SU-DHL-6 (cell line): ENCODE data around the gene C2CD4C.

Source experiments
- H2AFZ ChIP-seq: fragments of 200-600 bp; sonication (generic); 2 replicates; pipeline ENCODE4 v1.6.1; 2014; ENCODE audit warnings: low read depth, mild to moderate bottlenecking, moderate library complexity, mixed read lengths, antibody characterized with exemption, low read length; ENCODE audit not compliant: severe bottlenecking
- H3F3A ChIP-seq: fragments of 200-600 bp; shearing (Covaris generic); 2 replicates; pipeline ENCODE4 v1.6.0; 2016; ENCODE audit warnings: antibody characterized with exemption, mild to moderate bottlenecking; ENCODE audit not compliant: insufficient read depth
- H3K27ac ChIP-seq: fragments of 200-600 bp; sonication (generic); 2 replicates; pipeline ENCODE4 v1.5.1; 2016; ENCODE audit warnings: low read depth, mild to moderate bottlenecking, low read length, moderate library complexity, mixed read lengths
- H3K27me3 ChIP-seq: fragments of 200-600 bp; sonication (generic), shearing (Covaris generic); 2 replicates; pipeline ENCODE4 v1.6.0; 2014; ENCODE audit warnings: mild to moderate bottlenecking, low read length
- H3K36me3 ChIP-seq: fragments of 200-600 bp; sonication (generic); 2 replicates; pipeline ENCODE4 v1.6.1; 2014; ENCODE audit warnings: mild to moderate bottlenecking, low read length, mixed read lengths
- H3K4me2 ChIP-seq: fragments of 300-600, 200-600 bp; shearing (Covaris generic), sonication (generic); 2 replicates; pipeline ENCODE4 v1.6.0; 2014; ENCODE audit warnings: low read length, low read depth, mild to moderate bottlenecking; ENCODE audit not compliant: poor library complexity, severe bottlenecking
- H3K4me3 ChIP-seq: fragments of 200-600 bp; sonication (generic); 2 replicates; pipeline ENCODE4 v1.5.1; 2014; ENCODE audit warnings: antibody characterized with exemption, low read length, mild to moderate bottlenecking, mixed read lengths; ENCODE audit not compliant: insufficient read depth, poor library complexity, severe bottlenecking
- H3K79me2 ChIP-seq: fragments of 200-600 bp; sonication (generic); 2 replicates; pipeline ENCODE4 v1.6.1; 2014; ENCODE audit warnings: mild to moderate bottlenecking, low read length, moderate library complexity; ENCODE audit not compliant: insufficient read depth
- H3K9ac ChIP-seq: fragments of 200-600 bp; sonication (generic); 2 replicates; pipeline ENCODE4 v1.7.0; 2014; ENCODE audit warnings: mild to moderate bottlenecking, low read length
- H3K9me2 ChIP-seq: fragments of 200-600 bp; sonication (generic); replicated peaks from 2 replicates; pipeline ENCODE4 v1.6.1; 2014; ENCODE audit warnings: low read length; ENCODE audit not compliant: insufficient read depth
- H3K9me3 ChIP-seq: fragments of 200-600 bp; sonication (generic); 2 replicates; pipeline ENCODE4 v1.6.1; 2014; ENCODE audit warnings: low read length, mixed read lengths; ENCODE audit not compliant: insufficient read depth
- H4K20me1 ChIP-seq: fragments of 200-600 bp; sonication (generic); 2 replicates; pipeline ENCODE4 v1.6.1; 2014; ENCODE audit warnings: low read depth, mild to moderate bottlenecking, antibody characterized with exemption, low read length, moderate library complexity, mixed read lengths
- EZH2phosphoT487 ChIP-seq: fragments of 200-600 bp; sonication (generic), shearing (Covaris generic); conservative IDR thresholded peaks from 2 replicates; pipeline ENCODE4 v1.6.1; 2018; ENCODE audit warnings: mild to moderate bottlenecking, antibody characterized with exemption, low read length, moderate library complexity, mixed read lengths
- TF ChIP-seq, protein P1 (sequence below): fragments of 200-600 bp; sonication (generic); IDR thresholded peaks from one replicate; pipeline ENCODE4 v1.5.1; 2017; ENCODE audit warnings: antibody characterized with exemption, mild to moderate bottlenecking, low read length, moderate library complexity; ENCODE audit not compliant: insufficient read depth, poor library complexity, severe bottlenecking

The C2CD4C gene

DNA sequence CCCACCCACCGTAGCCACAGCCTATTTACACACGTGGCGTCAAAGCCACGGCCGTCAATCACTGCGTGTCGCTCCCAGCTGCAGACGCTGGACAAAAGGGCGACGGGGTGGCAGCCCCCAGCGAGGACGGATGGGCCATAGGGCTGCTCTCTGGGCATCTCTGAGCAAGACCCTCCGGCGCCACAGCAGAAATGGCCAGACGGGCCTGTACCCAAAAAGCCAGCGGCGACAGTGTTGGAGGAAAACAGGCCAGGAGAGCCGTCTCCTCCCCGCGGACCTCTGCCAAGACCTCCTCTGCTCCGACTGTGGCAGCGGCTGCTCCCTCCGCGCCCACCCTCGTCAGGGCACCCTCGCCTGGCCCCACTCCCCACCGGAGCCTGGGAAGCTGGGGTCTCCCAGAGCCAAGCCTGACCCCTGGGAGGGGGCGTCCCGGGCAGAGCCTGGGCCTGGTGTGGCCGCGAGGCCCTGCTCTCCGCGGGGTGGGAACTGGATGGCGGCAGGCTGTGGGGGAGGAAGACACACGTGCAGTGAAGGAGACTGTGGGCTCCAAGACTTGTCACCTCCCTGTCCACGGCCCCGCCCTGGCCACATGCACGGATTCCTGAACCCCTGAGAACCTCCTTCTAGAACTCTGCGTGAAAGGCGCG, 2.7 kb downstream of the C2CD4C start:
- H3K4me3 ChIP-seq: no peak overlapping the region
- no peak overlapping the region for H3K4me2 ChIP-seq
- no peaks in the 10 kb centered on the region for H3K27me3 ChIP-seq

DNA sequence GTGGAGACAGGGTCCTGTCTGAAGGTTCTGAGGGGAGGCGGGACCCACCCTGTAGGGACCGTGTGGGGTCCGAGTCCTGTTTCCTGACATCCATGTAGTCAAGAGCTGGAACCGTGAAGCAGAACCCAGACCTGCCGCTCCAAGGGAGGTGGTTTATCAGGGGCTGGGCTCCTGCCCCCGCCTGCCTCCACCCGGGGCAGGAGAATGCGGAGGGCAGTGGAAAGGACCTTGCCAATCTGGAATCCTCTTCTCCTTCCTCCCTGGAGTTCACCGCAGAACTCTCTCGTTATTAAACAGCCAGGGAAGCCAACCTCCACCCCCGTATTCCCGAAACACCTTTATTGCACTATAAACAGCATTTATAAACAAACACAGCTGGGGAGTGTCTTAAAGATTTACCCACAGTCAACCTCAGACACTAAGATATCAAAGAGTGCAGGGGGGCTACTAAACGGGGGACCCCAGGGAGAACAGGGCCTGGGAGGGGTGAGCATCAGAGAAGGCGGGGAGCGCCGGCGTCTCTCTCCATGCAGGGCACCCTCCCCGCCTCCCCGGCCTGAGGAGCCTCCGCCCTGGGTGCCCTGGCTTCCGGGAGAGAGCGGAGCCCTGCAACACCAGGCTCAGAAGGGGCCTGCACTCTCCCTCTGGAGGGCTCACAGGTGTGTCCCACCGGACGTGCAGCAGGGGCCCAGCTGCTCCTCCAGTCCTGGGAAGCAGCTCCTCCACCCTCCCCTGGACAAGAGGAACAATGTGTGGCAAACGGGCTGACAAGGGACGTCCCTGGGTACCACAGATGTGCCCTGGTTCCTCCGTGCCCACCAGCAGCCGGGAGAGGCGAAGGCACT, 3.6 kb downstream of the C2CD4C start:
- Histone ChIP-seq H3K4me2 (no peak overlapping the region), H3K9me3 (no peaks in the 10 kb centered on the region), H2AFZ (no peak overlapping the region), H3K9ac (no peak overlapping the region), H3K4me3 (no peak overlapping the region), H3K27ac (no peak overlapping the region), H3K36me3 (no peaks in the 10 kb centered on the region), H4K20me1 (no peaks in the 10 kb centered on the region), H3K27me3 (no peaks in the 10 kb centered on the region), H3K9me2 (no peaks in the 10 kb centered on the region), H3K79me2 (no peaks in the 10 kb centered on the region), H3F3A (no peaks in the 10 kb centered on the region)
- TF ChIP-seq, protein P1, sequence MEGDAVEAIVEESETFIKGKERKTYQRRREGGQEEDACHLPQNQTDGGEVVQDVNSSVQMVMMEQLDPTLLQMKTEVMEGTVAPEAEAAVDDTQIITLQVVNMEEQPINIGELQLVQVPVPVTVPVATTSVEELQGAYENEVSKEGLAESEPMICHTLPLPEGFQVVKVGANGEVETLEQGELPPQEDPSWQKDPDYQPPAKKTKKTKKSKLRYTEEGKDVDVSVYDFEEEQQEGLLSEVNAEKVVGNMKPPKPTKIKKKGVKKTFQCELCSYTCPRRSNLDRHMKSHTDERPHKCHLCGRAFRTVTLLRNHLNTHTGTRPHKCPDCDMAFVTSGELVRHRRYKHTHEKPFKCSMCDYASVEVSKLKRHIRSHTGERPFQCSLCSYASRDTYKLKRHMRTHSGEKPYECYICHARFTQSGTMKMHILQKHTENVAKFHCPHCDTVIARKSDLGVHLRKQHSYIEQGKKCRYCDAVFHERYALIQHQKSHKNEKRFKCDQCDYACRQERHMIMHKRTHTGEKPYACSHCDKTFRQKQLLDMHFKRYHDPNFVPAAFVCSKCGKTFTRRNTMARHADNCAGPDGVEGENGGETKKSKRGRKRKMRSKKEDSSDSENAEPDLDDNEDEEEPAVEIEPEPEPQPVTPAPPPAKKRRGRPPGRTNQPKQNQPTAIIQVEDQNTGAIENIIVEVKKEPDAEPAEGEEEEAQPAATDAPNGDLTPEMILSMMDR: no peak
- TF ChIP-seq EZH2phosphoT487: no peak

More for the DNA sequence above, 2.7 kb downstream of the C2CD4C start:
- H2AFZ ChIP-seq: no peak overlapping the region
- no peaks in the 10 kb centered on the region for H4K20me1 ChIP-seq
- no peaks in the 10 kb centered on the region for H3K9me3 ChIP-seq
- no peak for TF ChIP-seq EZH2phosphoT487
- TF ChIP-seq, protein P1: no peak
- no peak overlapping the region for H3K9ac ChIP-seq
- no peaks in the 10 kb centered on the region for H3K79me2 ChIP-seq
- no peaks in the 10 kb centered on the region for H3F3A ChIP-seq
- H3K27ac ChIP-seq: no peak overlapping the region
- no peaks in the 10 kb centered on the region for H3K9me2 ChIP-seq
- no peaks in the 10 kb centered on the region for H3K36me3 ChIP-seq

GRCh38 chr19:403221-404027, 5.5 kb downstream of the C2CD4C start:
- no peaks in the 10 kb centered on the region for H3K27me3 ChIP-seq
- H3F3A ChIP-seq: no peaks in the 10 kb centered on the region
- TF ChIP-seq EZH2phosphoT487: no peak
- TF ChIP-seq, protein P1: no peak
- H4K20me1 ChIP-seq: no peaks in the 10 kb centered on the region
- H3K27ac ChIP-seq: no peak overlapping the region
- no peaks in the 10 kb centered on the region for H3K9me3 ChIP-seq
- no peak overlapping the region for H2AFZ ChIP-seq
- H3K79me2 ChIP-seq: no peaks in the 10 kb centered on the region
- H3K9ac ChIP-seq: no peak overlapping the region
- H3K36me3 ChIP-seq: no peaks in the 10 kb centered on the region
- no peak overlapping the region for H3K4me2 ChIP-seq
- no peaks in the 10 kb centered on the region for H3K9me2 ChIP-seq
- no peak overlapping the region for H3K4me3 ChIP-seq
